HT1080 (cell line): ENCODE measurements around the gene ELFN2. TPM values are rescaled to one million over a fixed set of nuclear protein-coding genes. Genes with fewer than 3 reads are reported as not detected.

Source experiments
- DNase-seq: peaks from one replicate; pipeline ENCODE4 v3.0.0-alpha.2; 2015; ENCODE audit warnings: low read depth
- total RNA-seq: library from RNA; depleted of rRNA; stranded (reverse); fragments of >200 nt; shearing (Covaris generic); gene quantifications from 2 replicates; pipeline ENCODE4 v1.2.3, GENCODE V29; 2014

ELFN2 gene
- total RNA-seq, 1 experiment from 2014 or later = 7.0 TPM

GRCh38 chr22:37363261-37363992 lies 63.9 kb downstream of the ELFN2 start:
- DNase-seq = no peak

- no peak for DNase-seq
Measured at GRCh38 chr22:37362621-37363020, 64.7 kb downstream of the ELFN2 start.

- no peak for DNase-seq
Measured at GRCh38 chr22:37358917-37359316, 68.4 kb downstream of the ELFN2 start.

GRCh38 chr22:37358386-37358785 lies 68.9 kb downstream of the ELFN2 start:
- DNase-seq = no peak

GRCh38 chr22:37357446-37358075 lies 69.7 kb downstream of the ELFN2 start:
- no peak for DNase-seq

GRCh38 chr22:37356922-37357321 lies 70.4 kb downstream of the ELFN2 start:
- no peak for DNase-seq

GRCh38 chr22:37355174-37355573 lies 72.1 kb downstream of the ELFN2 start:
- no peak for DNase-seq

GRCh38 chr22:37354670-37355069 lies 72.6 kb downstream of the ELFN2 start:
- no peak for DNase-seq

GRCh38 chr22:37354261-37354660 lies 73.0 kb downstream of the ELFN2 start:
- DNase-seq = no peak

GRCh38 chr22:37353839-37354238 lies 73.4 kb downstream of the ELFN2 start:
- DNase-seq = peak; percentile 92

- DNase-seq = no peak
Measured at GRCh38 chr22:37352481-37352880, 74.8 kb downstream of the ELFN2 start.

GRCh38 chr22:37351232-37351631 lies 76.0 kb downstream of the ELFN2 start:
- no peak for DNase-seq

- no peak for DNase-seq
Measured at GRCh38 chr22:37349043-37349814, 78.0 kb downstream of the ELFN2 start.

GRCh38 chr22:37346505-37346895 lies 80.8 kb downstream of the ELFN2 start:
- no peak for DNase-seq

GRCh38 chr22:37345863-37346504 lies 81.3 kb downstream of the ELFN2 start:
- peak; percentile 92 for DNase-seq

- no peak for DNase-seq
Measured at GRCh38 chr22:37344735-37345449, 82.4 kb downstream of the ELFN2 start.

- DNase-seq = no peak
Measured at GRCh38 chr22:37343863-37344734, 83.2 kb downstream of the ELFN2 start.

- DNase-seq = no peak
Measured at GRCh38 chr22:37343348-37343747, 83.9 kb downstream of the ELFN2 start.

GRCh38 chr22:37342065-37342464 lies 85.2 kb downstream of the ELFN2 start:
- no peak for DNase-seq
